Nephron (organoid): Measurements from ENCODE around the gene CD48.

ENCODE experiments used
- H3K27ac Mint-ChIP-seq, 3 experiments: 2 replicates each; pipeline ENCODE4 v1.8.0; 2020; ENCODE audit warnings: mixed read lengths in 3 of 3, mild to moderate bottlenecking in 2 of 3, moderate library complexity in 1 of 3
- H3K27me3 Mint-ChIP-seq: 2 replicates; pipeline ENCODE4 v1.8.0; 2021; ENCODE audit warnings: low read depth, mild to moderate bottlenecking, moderate library complexity, mixed read lengths
- H3K36me3 Mint-ChIP-seq: 2 replicates; pipeline ENCODE4 v1.8.0; 2020; ENCODE audit warnings: low read depth, mixed read lengths
- H3K4me1 Mint-ChIP-seq: 2 replicates; pipeline ENCODE4 v1.8.0; 2020; ENCODE audit warnings: mixed read lengths
- H3K4me3 Mint-ChIP-seq, 3 experiments: 2 replicates each; pipeline ENCODE4 v1.8.0; 2020; ENCODE audit warnings: mild to moderate bottlenecking in 3 of 3, mixed read lengths in 3 of 3, moderate library complexity in 2 of 3
- H3K9me3 Mint-ChIP-seq: 2 replicates; pipeline ENCODE4 v1.8.0; 2020; ENCODE audit warnings: mixed read lengths
- TF ChIP-seq, protein P1 (sequence below), 3 experiments: fragments of 200-600 bp; sonication (generic); IDR thresholded peaks; one replicate each; pipeline ENCODE4 v1.5.0; 2021; ENCODE audit warnings: antibody characterized with exemption in 3 of 3; ENCODE audit not compliant: unreplicated experiment in 3 of 3

CD48 gene

DNA sequence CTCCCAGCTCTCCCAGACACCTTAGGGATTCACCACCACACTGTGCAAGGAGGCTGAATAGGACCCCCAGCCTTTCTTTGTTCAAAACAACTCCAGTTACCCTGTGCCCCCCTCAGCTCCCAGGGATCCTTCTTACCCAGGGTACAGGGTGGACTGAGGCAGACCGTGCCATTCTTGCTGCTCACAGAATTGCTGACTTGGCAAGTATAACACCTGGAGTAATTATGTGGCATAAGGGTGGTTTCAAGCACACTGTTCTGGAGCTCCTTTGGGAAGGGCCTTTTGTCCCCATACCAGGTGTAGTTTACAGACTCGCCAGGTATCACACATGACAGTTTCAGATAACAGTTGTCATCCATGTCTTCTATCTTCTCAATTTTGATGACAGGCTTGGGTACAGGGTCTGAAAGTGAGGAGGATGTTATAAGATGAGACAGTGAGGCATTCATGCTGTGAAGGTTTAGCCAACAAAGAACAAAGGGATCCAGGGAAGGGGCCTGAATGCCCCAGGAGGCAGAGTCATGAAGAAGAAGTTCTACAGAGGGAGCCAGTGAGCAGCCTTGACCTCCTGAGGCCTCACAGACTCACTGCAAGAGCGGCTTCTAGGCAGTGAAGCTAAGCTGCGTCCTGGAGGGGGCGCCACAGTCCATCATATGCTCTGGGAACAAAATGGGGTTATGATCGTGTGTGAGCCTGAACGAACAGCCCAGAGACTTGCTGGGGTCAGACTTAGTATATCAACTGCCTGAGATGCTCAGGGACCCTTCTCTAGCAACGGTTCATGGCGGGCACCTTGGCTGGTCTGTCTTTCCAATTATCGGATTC is 30.3 kb downstream of the CD48 start:
- H3K27ac Mint-ChIP-seq, result no peak overlapping the region
- H3K27me3 Mint-ChIP-seq, result peaks cover 10% of the 10 kb centered on the region
- no peaks in the 10 kb centered on the region for H3K36me3 Mint-ChIP-seq
- H3K4me1 Mint-ChIP-seq, result no peaks in the 10 kb centered on the region
- H3K4me3 Mint-ChIP-seq, result no peak overlapping the region
- TF ChIP-seq, protein P1, sequence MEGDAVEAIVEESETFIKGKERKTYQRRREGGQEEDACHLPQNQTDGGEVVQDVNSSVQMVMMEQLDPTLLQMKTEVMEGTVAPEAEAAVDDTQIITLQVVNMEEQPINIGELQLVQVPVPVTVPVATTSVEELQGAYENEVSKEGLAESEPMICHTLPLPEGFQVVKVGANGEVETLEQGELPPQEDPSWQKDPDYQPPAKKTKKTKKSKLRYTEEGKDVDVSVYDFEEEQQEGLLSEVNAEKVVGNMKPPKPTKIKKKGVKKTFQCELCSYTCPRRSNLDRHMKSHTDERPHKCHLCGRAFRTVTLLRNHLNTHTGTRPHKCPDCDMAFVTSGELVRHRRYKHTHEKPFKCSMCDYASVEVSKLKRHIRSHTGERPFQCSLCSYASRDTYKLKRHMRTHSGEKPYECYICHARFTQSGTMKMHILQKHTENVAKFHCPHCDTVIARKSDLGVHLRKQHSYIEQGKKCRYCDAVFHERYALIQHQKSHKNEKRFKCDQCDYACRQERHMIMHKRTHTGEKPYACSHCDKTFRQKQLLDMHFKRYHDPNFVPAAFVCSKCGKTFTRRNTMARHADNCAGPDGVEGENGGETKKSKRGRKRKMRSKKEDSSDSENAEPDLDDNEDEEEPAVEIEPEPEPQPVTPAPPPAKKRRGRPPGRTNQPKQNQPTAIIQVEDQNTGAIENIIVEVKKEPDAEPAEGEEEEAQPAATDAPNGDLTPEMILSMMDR (IDR thresholded peaks at IDR 0.05; ENCODE audit: unreplicated experiment in 3 of 3), result peak in 2 of 3 experiments; percentile 10 to 41
- no peaks in the 10 kb centered on the region for H3K9me3 Mint-ChIP-seq

DNA sequence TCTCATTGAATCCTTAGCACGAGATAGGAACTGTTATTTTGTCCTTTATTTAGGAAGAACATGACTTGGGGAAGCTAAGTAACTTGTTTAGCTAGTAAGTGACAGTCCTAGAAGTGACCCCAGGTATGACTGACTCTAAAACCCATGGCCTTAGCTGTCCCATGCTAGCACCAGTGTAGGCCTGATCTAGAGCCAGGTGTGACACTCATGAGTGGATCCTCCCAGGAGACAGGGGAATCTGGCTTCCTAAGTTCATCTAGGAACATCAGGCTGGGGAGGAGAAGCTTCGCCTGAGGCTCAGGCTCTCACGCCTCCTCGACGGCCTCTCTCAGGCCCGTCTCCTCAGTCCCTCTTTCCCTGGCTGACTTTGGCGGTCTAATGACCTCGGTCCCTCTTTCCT is 31.2 kb downstream of the CD48 start:
- Mint-ChIP-seq H3K4me1 (no peaks in the 10 kb centered on the region), H3K36me3 (no peaks in the 10 kb centered on the region), H3K27me3 (peaks cover 10% of the 10 kb centered on the region), H3K4me3 (no peak overlapping the region), H3K9me3 (no peaks in the 10 kb centered on the region), H3K27ac (no peak overlapping the region)
- TF ChIP-seq, protein P1 (IDR thresholded peaks at IDR 0.05; ENCODE audit: unreplicated experiment in 3 of 3), result no peak

DNA sequence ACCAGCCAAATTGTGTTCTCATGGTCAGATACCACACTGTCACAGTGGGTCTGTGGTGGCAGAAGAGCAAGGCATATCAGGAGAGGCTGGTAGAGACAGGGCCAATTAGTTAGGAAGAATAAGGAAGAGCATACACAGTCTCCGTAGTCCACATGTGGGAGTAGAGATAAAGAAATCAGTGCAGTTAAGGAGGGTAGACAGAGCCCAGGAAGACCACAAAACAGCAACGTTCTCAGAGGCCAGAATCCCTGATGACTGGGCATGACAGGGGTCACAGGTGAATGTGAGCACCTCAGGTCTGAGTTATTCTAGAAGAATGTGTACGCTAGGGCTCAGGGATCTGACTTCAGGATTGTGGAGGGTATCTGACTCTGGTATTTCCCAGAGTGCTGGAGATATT is 31.7 kb downstream of the CD48 start:
- peaks cover 10% of the 10 kb centered on the region for H3K27me3 Mint-ChIP-seq
- no peaks in the 10 kb centered on the region for H3K9me3 Mint-ChIP-seq
- TF ChIP-seq, protein P1 (IDR thresholded peaks at IDR 0.05; ENCODE audit: unreplicated experiment in 3 of 3), result no peak
- H3K27ac Mint-ChIP-seq, result no peak overlapping the region
- H3K36me3 Mint-ChIP-seq, result no peaks in the 10 kb centered on the region
- no peak overlapping the region for H3K4me3 Mint-ChIP-seq
- H3K4me1 Mint-ChIP-seq, result no peaks in the 10 kb centered on the region

DNA sequence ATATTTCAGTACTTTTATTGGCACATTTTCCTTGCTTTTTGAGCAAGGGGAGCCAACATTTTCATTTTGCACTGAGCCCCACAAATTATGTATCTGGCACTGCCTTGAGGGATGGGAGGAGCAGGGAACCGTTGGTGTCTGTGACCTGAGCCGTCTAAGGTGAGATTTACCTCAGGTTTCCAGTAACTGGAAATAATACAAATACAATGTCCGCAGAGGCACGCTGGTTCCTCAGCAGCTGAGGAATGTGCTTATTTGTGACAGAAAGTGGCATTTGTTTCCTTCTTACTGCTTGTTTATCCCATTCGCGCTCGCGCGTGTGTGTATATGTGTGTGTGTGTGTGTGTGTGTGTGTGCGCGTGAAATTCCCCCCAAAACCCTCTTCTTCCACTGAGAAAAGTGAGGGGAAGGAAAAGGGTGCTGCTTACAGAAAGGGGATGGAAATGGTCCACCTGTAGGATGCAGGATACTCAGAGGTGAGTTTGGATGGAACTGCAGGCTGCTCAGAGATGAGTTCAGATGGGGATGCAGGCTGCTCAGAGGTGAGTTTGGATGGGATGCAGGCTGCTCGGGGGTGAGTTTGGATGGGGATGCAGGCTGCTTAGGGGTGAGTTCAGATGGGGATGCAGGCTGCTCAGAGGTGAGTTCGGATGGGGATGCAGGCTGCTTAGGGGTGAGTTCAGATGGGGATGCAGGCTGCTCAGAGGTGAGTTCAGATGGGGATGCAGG is 34.6 kb downstream of the CD48 start:
- no peaks in the 10 kb centered on the region for H3K4me1 Mint-ChIP-seq
- H3K9me3 Mint-ChIP-seq, result no peaks in the 10 kb centered on the region
- H3K4me3 Mint-ChIP-seq, result no peak overlapping the region
- no peaks in the 10 kb centered on the region for H3K36me3 Mint-ChIP-seq
- TF ChIP-seq, protein P1 (IDR thresholded peaks at IDR 0.05; ENCODE audit: unreplicated experiment in 3 of 3), result no peak
- H3K27me3 Mint-ChIP-seq, result peaks cover 10% of the 10 kb centered on the region
- no peak overlapping the region for H3K27ac Mint-ChIP-seq

DNA sequence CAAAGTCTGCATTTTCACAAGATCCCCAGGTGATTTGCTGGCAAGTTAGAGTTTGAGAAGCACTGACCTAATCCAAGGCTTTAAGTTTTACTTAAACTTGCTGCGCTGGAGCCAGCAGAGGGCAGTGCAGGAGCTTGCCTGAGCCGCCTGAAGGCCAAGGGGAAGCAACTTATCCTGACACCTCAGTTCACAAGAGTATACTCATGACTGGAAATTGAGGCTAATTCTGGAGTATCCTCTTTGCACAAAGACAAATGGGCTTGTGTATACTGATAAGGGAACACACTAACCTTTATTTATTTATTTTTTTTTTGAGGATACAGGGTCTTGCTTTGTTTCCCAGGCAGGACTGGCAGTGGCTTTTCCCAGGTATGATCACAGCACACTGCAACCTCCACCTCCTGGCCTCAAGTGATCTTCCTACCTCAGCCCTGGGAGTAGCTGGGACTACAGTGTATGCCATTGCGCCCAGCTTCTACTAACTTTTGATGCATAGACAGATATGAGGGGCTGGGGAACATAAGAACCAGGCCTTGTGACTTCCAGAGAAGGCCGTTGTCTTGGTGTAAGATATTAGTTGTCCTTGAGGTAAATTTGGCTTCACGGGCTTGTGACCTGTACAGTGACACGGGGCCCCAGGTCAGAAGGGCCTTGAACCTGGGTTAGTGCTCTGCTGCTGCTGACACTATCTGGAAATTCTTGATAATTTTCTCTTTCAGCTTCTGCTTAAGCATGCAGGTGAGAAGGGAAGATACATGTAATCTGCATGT is 35.8 kb downstream of the CD48 start:
- H3K4me3 Mint-ChIP-seq, result no peak overlapping the region
- no peaks in the 10 kb centered on the region for H3K9me3 Mint-ChIP-seq
- no peak overlapping the region for H3K27ac Mint-ChIP-seq
- H3K4me1 Mint-ChIP-seq, result no peaks in the 10 kb centered on the region
- no peaks in the 10 kb centered on the region for H3K36me3 Mint-ChIP-seq
- H3K27me3 Mint-ChIP-seq, result peaks cover 15% of the 10 kb centered on the region
- TF ChIP-seq, protein P1 (IDR thresholded peaks at IDR 0.05; ENCODE audit: unreplicated experiment in 3 of 3), result peak; percentile 72 to 74 (median 73)
